Forelimb muscle (tissue), 1 donor: ENCODE measurements around the gene PSMF1. TPM values are rescaled to one million over a fixed set of nuclear protein-coding genes. Genes with fewer than 3 reads are reported as not detected.
"Not testable (repeated sequence)": the region's sequence is repeated elsewhere in the genome, so short reads cannot be mapped to it uniquely, and the experiment has no call there.

Source experiments
- DNase-seq: peaks from one replicate; pipeline ENCODE4 v3.0.0-alpha.2; 2013; ENCODE audit warnings: low read depth
- polyA plus RNA-seq: library from polyadenylated mRNA; unstranded; fragments of 120-200 nt; gene quantifications from one replicate; pipeline ENCODE4 v1.2.1, GENCODE V29; 2013; ENCODE audit not compliant: insufficient read length

PSMF1 gene
- polyA plus RNA-seq, 1 donor = 98.1 TPM

GRCh38 chr20:1214838-1215261 lies 96.4 kb downstream of the PSMF1 start:
- no peak for DNase-seq

- DNase-seq = no peak
Observed at GRCh38 chr20:1215386-1216170, 97.2 kb downstream of the PSMF1 start.

GRCh38 chr20:1216527-1217427 lies 98.4 kb downstream of the PSMF1 start:
- DNase-seq = not testable (repeated sequence)

Other genes starting within 250 kb of the PSMF1 start
- 0.04 TPM for gene ANGPT4, start 202.3 kb upstream of the PSMF1 start, polyA plus RNA-seq
- gene RSPO4, start 116.3 kb upstream of the PSMF1 start, polyA plus RNA-seq = 0.15 TPM
- 2.6 TPM for gene TMEM74B, start 66.4 kb downstream of the PSMF1 start, polyA plus RNA-seq
- gene C20orf202, start 84.9 kb downstream of the PSMF1 start, polyA plus RNA-seq = 0.39 TPM
- gene RAD21L1, start 107.4 kb downstream of the PSMF1 start, polyA plus RNA-seq = not detected
- gene SNPH, start 147.7 kb downstream of the PSMF1 start, polyA plus RNA-seq = 9.0 TPM
- 1.5 TPM for gene SDCBP2, start 210.5 kb downstream of the PSMF1 start, polyA plus RNA-seq